Activated naive CD4-positive, alpha-beta T cell treated with Interleukin-2 at 50 U/mL for 16 hours (primary cell): ENCODE data around the gene DSN1.
"Not testable (repeated sequence)": the region's sequence is repeated elsewhere in the genome, so short reads cannot be mapped to it uniquely, and the experiment has no call there.

Experiments used
- DNase-seq: peaks from one replicate; pipeline ENCODE4 v3.0.0-alpha.2; 2020

The DSN1 gene

GRCh38 chr20:36773597-36774390 lies at the start of gene DSN1:
TSS of gene DSN1 (minus strand) at chr20:36773763. CDS start at chr20:36771458, 2,305 bp downstream.
- DNase-seq, result peak; percentile 98

DNA sequence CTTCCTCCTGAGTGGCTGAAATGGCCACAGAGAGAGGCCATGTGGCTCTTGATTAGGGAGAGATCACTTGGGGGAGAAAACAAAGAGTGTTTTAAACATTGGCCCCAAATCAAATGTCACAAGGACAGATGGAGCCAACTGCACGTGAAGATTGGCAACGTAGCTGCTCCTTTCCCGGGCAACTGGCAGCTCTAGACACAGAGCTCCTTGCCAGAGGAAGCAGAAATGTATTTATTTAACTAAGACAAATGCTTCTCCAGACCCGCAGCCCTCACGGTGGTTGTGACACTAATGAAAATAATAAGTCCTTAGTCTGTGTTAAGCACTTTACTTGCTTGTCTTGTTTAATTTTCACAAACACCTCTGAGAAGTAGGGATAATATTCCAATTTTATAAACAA lies 49.6 kb upstream of the DSN1 start:
- no peak for DNase-seq

- no peak for DNase-seq
Observed at GRCh38 chr20:36821964-36822437, 48.4 kb upstream of the DSN1 start.

DNA sequence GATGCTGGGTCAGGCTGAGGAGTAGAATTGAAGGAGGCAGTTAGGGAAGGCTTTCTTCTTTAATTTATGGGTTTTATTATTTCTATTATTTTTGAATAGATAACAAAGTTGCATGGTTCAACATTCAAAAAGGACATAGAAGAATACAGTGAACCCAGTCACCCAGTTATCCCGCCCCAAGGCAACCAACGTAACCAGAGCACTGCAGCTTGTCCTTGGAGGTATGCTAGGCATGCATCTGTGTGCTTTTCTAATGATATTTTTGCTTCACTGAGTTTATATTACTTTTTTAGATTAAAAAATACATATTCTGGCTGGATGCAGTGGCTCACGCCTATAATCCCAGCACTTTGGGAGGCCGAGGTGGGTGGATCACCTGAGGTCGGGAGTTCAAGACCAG lies 47.4 kb upstream of the DSN1 start:
- DNase-seq, result no peak

GRCh38 chr20:36820073-36820472 lies 46.5 kb upstream of the DSN1 start:
- no peak for DNase-seq

DNA sequence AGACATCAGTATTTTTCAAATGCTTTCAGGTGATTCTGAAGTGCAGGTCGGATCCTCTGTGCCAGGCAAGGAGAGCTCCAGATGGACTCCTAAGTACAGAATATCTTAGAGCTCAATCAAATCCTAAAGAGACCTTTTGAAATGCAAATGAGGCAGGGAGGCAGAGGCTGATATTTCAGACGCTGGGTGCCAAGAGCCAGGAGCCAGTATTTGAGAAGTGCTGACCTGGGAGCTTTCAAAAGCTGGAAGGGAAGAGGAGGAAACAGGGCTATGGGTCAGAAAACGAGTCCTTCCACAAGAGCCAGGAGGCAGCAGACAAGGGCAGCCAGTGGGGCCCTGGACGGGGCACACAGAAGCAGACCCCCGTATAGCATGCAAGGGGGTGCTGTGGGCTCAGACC lies 46.1 kb upstream of the DSN1 start:
- DNase-seq, result no peak

- DNase-seq, result no peak
Observed at GRCh38 chr20:36818861-36819260, 45.3 kb upstream of the DSN1 start.

DNA sequence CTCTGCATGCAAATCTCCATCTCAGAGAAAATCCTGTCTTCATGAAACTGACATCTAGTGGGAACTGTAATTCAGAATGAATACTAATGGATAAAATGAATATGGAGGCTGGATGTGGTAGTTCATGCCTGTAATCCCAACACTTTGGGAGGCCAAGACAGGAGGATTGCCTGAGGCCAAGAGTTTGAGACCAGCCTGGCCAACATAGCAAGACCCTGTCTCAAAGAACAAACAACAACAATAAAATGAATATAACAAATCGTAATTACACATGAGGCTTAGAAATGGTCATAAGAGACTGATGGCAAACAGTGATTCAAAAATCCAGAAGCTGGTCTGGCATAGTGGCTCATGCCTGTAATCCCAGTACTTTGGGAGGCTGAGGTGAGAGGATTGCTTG lies 44.6 kb upstream of the DSN1 start:
- DNase-seq, result no peak

- no peak for DNase-seq
Observed at GRCh38 chr20:36817496-36817895, 43.9 kb upstream of the DSN1 start.

- no peak for DNase-seq
Observed at GRCh38 chr20:36815454-36816091, 42.0 kb upstream of the DSN1 start.

GRCh38 chr20:36812594-36813463 lies 39.3 kb upstream of the DSN1 start:
- DNase-seq, result no peak

DNA sequence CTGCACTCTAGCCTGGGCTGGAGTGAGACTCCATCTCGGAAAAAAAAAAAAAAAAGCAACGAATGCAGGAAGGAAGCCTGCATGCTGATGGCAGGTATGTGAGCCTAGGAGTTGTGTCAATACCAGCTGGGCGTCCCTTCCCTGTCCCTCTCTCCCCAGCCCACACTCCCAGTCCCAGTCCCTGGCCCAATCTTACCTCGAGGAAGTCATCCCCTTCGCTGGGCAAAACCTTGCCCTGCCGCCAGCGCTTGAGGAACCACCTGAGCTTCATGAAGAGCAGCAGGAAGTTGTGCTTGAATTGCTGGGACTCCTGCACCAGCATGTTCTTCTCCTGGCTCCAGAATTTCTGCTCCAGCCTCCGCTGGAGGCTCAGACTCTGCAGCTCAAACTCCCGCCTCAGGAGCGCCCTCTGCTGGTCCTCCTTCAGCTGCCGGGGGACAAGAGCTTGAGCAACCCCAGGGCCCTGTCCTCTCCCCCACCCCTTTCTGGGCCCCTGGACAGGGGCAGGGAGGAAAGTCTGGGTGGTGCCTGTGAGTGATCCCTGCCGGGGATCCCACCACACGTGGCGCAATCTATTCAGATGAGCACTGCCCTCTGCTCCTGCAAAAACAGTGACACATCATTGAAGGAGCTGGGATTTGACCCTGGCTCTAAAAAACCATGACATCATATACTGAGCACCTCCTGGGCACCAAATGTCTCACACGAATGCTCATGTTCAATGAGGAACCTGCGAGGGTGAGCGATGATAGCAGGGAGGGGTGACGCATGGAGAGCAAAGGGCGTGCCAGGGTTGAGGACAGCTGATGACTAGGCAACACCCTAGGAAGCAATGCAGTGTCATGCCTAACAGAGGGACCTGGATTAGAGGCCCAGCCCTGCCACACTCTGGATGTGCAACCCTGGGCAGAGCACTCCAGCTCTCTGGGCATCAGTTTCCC lies 35.0 kb upstream of the DSN1 start:
- peak; percentile 77 for DNase-seq

GRCh38 chr20:36806049-36806448 lies 32.5 kb upstream of the DSN1 start:
- DNase-seq, result no peak

GRCh38 chr20:36805396-36805795 lies 31.8 kb upstream of the DSN1 start:
- DNase-seq, result no peak

DNA sequence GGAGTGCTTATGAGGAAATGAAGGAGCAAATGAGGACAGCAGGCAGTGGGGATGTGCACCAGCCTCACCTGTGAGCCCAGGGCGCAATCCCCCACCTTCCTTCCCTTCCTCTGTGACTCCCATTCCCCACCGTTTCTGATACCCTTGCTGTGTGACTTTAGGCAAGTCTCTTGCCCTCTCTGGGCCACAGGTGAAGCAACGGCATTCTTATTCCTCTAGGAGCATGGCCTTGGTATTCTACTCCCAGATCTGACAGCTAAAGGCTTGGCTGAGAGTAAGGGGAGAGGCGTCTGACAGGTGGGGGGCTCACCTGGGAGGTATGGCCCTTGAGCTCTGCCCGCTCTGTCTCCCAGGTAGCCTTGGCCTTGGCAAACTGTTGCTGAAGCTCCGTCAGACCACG lies 30.9 kb upstream of the DSN1 start:
- DNase-seq, result no peak

- DNase-seq, result no peak
Observed at GRCh38 chr20:36802326-36803222, 29.0 kb upstream of the DSN1 start.

GRCh38 chr20:36800410-36800809 lies 26.8 kb upstream of the DSN1 start:
- DNase-seq, result no peak

DNA sequence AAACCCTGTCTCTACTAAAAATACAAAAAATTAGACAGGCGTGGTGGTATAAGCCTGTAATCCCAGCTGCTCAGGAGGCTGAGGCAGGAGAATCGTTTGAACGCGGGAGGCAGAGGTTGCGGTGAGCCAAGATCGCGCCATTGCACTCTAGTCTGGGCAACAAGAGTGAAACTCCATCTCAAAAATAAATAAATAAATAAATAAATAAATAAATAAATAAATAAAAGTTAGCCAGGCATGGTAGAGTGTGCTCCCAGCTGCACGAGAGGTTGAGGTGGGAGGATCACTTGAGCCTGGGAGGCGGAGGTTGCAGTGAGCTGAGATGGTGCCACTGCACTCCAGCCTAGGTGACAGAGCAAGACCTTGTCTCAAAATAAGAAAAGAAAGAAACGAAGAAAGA lies 25.8 kb upstream of the DSN1 start:
- not testable (repeated sequence) for DNase-seq

- DNase-seq, result no peak
Observed at GRCh38 chr20:36796875-36797274, 23.3 kb upstream of the DSN1 start.

DNA sequence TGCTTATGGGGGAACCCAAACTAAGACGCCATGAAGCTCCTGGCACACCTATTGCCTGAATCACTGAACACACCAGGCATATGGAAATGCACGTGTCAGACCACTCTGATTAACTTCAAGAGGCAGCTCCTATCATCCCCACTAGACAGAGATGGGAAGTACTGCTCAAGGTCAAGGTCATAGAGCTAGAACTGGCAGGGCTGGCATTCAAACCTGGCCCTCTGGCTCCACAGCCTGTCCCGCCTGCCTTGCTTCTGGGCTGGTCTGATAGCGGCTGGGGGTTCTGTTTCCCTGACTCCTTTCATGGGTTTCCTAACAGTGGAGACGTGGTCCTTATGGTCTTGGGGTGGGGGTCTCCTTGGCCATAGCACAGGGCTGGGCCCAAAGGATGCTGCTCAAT lies 22.6 kb upstream of the DSN1 start:
- DNase-seq, result no peak

DNA sequence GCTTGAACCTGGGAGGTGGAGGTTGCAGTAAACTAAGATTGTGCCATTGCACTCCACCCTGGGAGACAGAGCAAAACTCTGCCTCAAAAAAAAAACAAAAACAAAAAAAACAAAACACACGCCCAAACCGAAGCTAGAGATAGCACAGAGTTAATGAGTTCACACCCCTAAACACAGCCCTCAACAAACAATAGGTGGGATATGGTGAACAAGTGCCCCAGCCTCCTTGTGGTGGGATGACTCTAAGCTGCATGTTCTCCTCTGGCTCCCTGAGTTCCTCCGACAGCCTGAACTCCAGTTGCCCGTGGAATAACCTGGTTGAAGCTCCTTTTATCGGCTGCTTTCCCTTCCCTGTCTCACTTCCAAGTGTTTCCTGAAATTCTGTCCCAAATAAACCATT lies 22.1 kb upstream of the DSN1 start:
- no peak for DNase-seq
